ENCODE measurements around the gene CCNI. TPM values are rescaled to one million over a fixed set of nuclear protein-coding genes. Genes with fewer than 3 reads are reported as not detected.

Gene CCNI
- total RNA-seq, 1 experiment from 2014 or later: 240 TPM

GRCh38 chr4:77015390-77015789 lies 60.4 kb downstream of the CCNI start:
- H3K27ac Mint-ChIP-seq: peak overlapping the region in 2 of 3 experiments; percentile 1 to 80; a peak in 3 of 7 replicates
- Histone ChIP-seq H4K5ac (ENCODE audit: insufficient read length, low read depth, low read length) (no peak overlapping the region), H3K27me3 (ENCODE audit: insufficient read depth, low read length) (no peaks in the 10 kb centered on the region), H3K9ac (ENCODE audit: extremely low read depth, insufficient read length, low read length) (no peak overlapping the region), H2BK5ac (ENCODE audit: insufficient read length, low read length) (no peak overlapping the region), H2BK12ac (ENCODE audit: insufficient read length, low read depth, low read length) (no peak overlapping the region), H4K20me1 (ENCODE audit: control insufficient read depth, insufficient read depth, insufficient read length) (no peaks in the 10 kb centered on the region), H2BK20ac (ENCODE audit: low read depth, low read length, poor library complexity, severe bottlenecking) (no peak overlapping the region), H3K23ac (ENCODE audit: insufficient read length, low read depth, low read length) (no peak overlapping the region), H3K4me1 (ENCODE audit: insufficient read depth, low read length) (peaks cover 11% of the 10 kb centered on the region; the same call in 1 of the 2 replicates), H2AFZ (ENCODE audit: low read length) (no peak overlapping the region), H3K27ac (ENCODE audit: insufficient read length, low read depth, low read length) (no peak overlapping the region), H2BK15ac (ENCODE audit: low read depth, low read length) (no peak overlapping the region), H3K18ac (ENCODE audit: insufficient read length, low read depth, low read length) (no peak overlapping the region), H3K4ac (ENCODE audit: low read depth, low read length) (no peak overlapping the region), H3K4me2 (ENCODE audit: insufficient read depth, insufficient read length, low read length) (no peak overlapping the region), H4K91ac (ENCODE audit: insufficient read length, low read depth, low read length) (no peak overlapping the region), H3K23me2 (ENCODE audit: insufficient read length, low read depth, low read length, poor library complexity, severe bottlenecking) (no peaks in the 10 kb centered on the region), H4K8ac (replicated peaks; ENCODE audit: insufficient read length, low read depth, low read length) (no peak overlapping the region), H3K9me3 (ENCODE audit: control insufficient read depth, low read depth, low read length) (no peaks in the 10 kb centered on the region), H3K14ac (ENCODE audit: insufficient read depth, low read length) (no peak overlapping the region), H3K79me1 (ENCODE audit: insufficient read depth, low read depth, low read length, poor library complexity, severe bottlenecking) (no peaks in the 10 kb centered on the region), H2AK5ac (ENCODE audit: insufficient read length, low read length) (no peak overlapping the region), H3K79me2 (ENCODE audit: insufficient read depth, low read length) (no peaks in the 10 kb centered on the region), H2BK120ac (ENCODE audit: low read depth, low read length, poor library complexity, severe bottlenecking) (no peak overlapping the region), H3T11ph (ENCODE audit: low read length) (no peak overlapping the region), H3K56ac (ENCODE audit: insufficient read length, low read depth, low read length) (no peak overlapping the region)
- no peak for TF ChIP-seq CTCF (conservative IDR thresholded peaks at IDR 0.05)
- WGBS (ENCODE audit: extremely low coverage, insufficient read length, low lambda C conversion rate): no CpG with 5 or more reads among the region's 1 CpG
- DNase-seq: peak; percentile 53
- no peaks in the 10 kb centered on the region for H3K27me3 Mint-ChIP-seq (ENCODE audit: low read depth)
- peaks cover 26 to 45% of the 10 kb centered on the region in 2 experiments for H3K4me1 Mint-ChIP-seq
- H3K36me3 Mint-ChIP-seq (ENCODE audit: insufficient read depth in 1 of 3, low read depth in 3 of 3): peaks cover 14 to 36% (median 28%) of the 10 kb centered on the region in 3 experiments; a peak in 6 of 7 replicates
- H3K4me3 Mint-ChIP-seq: peak overlapping the region in 1 of 2 experiments; percentile 8; a peak in 1 of 5 replicates
- no peaks in the 10 kb centered on the region for H3K9me3 Mint-ChIP-seq
